Parathyroid adenoma (tissue), 2 donors: ENCODE results near the gene GRHL1.

Source experiments
- H2AFZ ChIP-seq: fragments of 300-600 bp; sonication (generic); one replicate; pipeline ENCODE4 v1.7.0; 2017; ENCODE audit warnings: antibody characterized with exemption, mild to moderate bottlenecking
- H3K27ac ChIP-seq: fragments of 300-600 bp; sonication (generic); one replicate; pipeline ENCODE4 v1.7.0; 2017
- H3K27me3 ChIP-seq: fragments of 300-600 bp; sonication (generic); one replicate; pipeline ENCODE4 v1.7.0; 2017; ENCODE audit warnings: low read length; ENCODE audit not compliant: control insufficient read depth, insufficient read depth
- H3K36me3 ChIP-seq: fragments of 300-600 bp; sonication (generic); one replicate; pipeline ENCODE4 v1.7.0; 2017; ENCODE audit warnings: low read length; ENCODE audit not compliant: control insufficient read depth, insufficient read depth
- H3K4me1 ChIP-seq: fragments of 300-600 bp; sonication (generic); one replicate; pipeline ENCODE4 v1.7.0; 2017; ENCODE audit warnings: control low read depth
- H3K4me2 ChIP-seq: fragments of 300-600 bp; sonication (generic); one replicate; pipeline ENCODE4 v1.7.0; 2017; ENCODE audit warnings: low read length
- H3K4me3 ChIP-seq: fragments of 300-600 bp; sonication (generic); one replicate; pipeline ENCODE4 v1.7.0; 2017; ENCODE audit warnings: low read depth, low read length
- H3K79me2 ChIP-seq: fragments of 300-600 bp; sonication (generic); one replicate; pipeline ENCODE4 v1.7.0; 2017; ENCODE audit warnings: control low read depth
- H3K9ac ChIP-seq: fragments of 300-600 bp; sonication (generic); one replicate; pipeline ENCODE4 v1.7.0; 2017; ENCODE audit warnings: mild to moderate bottlenecking
- H3K9me3 ChIP-seq: fragments of 300-600 bp; sonication (generic); one replicate; pipeline ENCODE4 v1.7.0; 2017; ENCODE audit warnings: low read length; ENCODE audit not compliant: control insufficient read depth
- TF ChIP-seq, protein P1 (sequence below): fragments of 300-600 bp; sonication (generic); IDR thresholded peaks from one replicate; pipeline ENCODE4 v1.7.0; 2017; ENCODE audit warnings: antibody characterized with exemption, mild to moderate bottlenecking
- donor health status: primary hyperparathyroidism.

The GRHL1 gene

DNA sequence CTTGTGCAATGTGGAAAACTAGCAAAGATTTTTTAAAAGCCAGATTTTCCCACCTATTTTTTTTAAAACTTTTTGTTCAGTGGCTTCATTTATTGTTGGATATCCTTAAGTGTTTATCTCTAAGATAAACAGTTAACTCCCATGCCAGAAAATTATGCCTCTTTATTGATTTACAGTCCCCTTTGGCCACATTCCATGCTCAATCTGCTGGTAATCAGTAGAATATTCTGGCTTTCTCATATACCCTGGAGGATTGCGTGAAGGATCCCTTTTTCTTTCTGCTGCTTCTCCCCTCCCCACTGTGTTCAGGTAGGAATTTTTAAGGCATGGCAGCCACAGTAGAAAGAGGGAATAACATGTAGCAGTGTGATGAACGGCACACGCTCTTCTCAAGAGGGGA is 2.6 kb downstream of the GRHL1 start:
- Histone ChIP-seq H3K27ac (no peak overlapping the region), H3K4me3 (no peak overlapping the region), H3K27me3 (no peaks in the 10 kb centered on the region)

DNA sequence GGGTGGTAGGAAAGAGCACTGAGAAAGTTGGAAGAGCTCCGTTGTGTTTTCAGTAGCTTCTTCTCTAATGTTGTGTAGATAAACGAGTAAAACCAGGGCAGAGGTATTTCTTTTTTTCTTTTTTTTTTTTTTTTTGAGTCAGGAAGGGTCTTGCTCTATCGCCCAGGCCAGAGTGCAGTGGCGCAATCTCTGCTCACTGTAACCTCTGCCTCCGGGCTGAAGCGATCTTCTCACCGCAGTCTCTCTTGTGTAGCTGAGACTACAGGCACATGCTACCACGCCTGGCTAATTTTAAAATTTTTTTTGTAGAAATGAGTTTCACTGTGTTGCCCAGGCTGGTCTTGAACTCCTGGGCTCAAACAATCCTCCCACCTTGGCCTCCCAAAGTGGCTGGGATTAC is 6.6 kb downstream of the GRHL1 start:
- TF ChIP-seq, protein P1, sequence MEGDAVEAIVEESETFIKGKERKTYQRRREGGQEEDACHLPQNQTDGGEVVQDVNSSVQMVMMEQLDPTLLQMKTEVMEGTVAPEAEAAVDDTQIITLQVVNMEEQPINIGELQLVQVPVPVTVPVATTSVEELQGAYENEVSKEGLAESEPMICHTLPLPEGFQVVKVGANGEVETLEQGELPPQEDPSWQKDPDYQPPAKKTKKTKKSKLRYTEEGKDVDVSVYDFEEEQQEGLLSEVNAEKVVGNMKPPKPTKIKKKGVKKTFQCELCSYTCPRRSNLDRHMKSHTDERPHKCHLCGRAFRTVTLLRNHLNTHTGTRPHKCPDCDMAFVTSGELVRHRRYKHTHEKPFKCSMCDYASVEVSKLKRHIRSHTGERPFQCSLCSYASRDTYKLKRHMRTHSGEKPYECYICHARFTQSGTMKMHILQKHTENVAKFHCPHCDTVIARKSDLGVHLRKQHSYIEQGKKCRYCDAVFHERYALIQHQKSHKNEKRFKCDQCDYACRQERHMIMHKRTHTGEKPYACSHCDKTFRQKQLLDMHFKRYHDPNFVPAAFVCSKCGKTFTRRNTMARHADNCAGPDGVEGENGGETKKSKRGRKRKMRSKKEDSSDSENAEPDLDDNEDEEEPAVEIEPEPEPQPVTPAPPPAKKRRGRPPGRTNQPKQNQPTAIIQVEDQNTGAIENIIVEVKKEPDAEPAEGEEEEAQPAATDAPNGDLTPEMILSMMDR, result no peak
- Histone ChIP-seq H2AFZ (no peak overlapping the region), H3K9me3 (no peaks in the 10 kb centered on the region), H3K27ac (no peak overlapping the region), H3K27me3 (no peaks in the 10 kb centered on the region), H3K4me2 (no peak overlapping the region), H3K79me2 (peaks cover 24% of the 10 kb centered on the region), H3K4me1 (no peaks in the 10 kb centered on the region), H3K4me3 (no peak overlapping the region), H3K36me3 (no peaks in the 10 kb centered on the region), H3K9ac (no peak overlapping the region)

More for the DNA sequence above, 2.6 kb downstream of the GRHL1 start:
- Histone ChIP-seq H3K4me1 (no peaks in the 10 kb centered on the region), H3K79me2 (peaks cover 24% of the 10 kb centered on the region), H3K4me2 (no peak overlapping the region), H3K9ac (no peak overlapping the region), H2AFZ (no peak overlapping the region), H3K36me3 (no peaks in the 10 kb centered on the region), H3K9me3 (no peaks in the 10 kb centered on the region)
- TF ChIP-seq, protein P1, result no peak

DNA sequence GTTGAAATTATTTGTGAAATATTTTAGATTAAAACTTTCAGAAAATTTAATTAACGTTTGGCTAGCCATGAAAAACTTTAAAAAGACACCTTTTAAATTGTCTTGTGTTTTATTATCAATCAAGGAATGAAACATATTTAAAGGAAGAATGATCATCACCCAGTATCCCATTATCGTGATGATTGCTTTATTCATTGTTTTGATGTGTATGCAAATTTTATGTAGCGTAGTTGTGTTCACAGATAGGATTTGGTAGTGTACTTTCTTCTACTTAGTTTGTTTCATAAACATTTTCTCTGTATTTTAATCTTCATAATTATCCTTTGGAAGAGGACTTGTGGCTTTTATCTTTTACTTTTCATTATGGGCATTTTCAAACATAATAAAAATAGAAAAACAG is 7.8 kb downstream of the GRHL1 start:
- Histone ChIP-seq H3K36me3 (no peaks in the 10 kb centered on the region), H2AFZ (no peak overlapping the region), H3K4me1 (no peaks in the 10 kb centered on the region), H3K9ac (no peak overlapping the region), H3K4me2 (no peak overlapping the region), H3K79me2 (peaks cover 24% of the 10 kb centered on the region), H3K4me3 (no peak overlapping the region), H3K27me3 (no peaks in the 10 kb centered on the region), H3K27ac (no peak overlapping the region), H3K9me3 (no peaks in the 10 kb centered on the region)
- TF ChIP-seq, protein P1, result no peak

DNA sequence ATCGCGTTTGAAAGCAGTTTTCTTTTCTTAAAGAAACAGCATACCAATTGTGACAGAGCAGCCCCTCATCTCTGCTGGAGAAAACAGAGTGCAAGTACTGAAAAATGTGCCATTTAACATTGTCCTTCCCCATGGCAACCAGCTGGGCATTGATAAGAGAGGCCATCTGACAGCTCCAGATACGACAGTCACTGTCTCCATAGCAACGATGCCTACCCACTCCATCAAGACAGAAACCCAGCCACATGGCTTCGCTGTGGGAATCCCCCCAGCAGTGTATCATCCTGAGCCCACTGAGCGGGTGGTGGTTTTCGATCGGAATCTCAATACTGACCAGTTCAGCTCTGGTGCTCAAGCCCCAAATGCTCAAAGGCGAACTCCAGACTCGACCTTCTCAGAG is 9.5 kb downstream of the GRHL1 start:
- Histone ChIP-seq H2AFZ (no peak overlapping the region), H3K4me1 (no peaks in the 10 kb centered on the region), H3K9ac (no peak overlapping the region), H3K4me3 (no peak overlapping the region), H3K36me3 (no peaks in the 10 kb centered on the region), H3K79me2 (peaks cover 20% of the 10 kb centered on the region), H3K9me3 (no peaks in the 10 kb centered on the region), H3K27ac (no peak overlapping the region), H3K4me2 (no peak overlapping the region), H3K27me3 (no peaks in the 10 kb centered on the region)
- TF ChIP-seq, protein P1, result no peak

DNA sequence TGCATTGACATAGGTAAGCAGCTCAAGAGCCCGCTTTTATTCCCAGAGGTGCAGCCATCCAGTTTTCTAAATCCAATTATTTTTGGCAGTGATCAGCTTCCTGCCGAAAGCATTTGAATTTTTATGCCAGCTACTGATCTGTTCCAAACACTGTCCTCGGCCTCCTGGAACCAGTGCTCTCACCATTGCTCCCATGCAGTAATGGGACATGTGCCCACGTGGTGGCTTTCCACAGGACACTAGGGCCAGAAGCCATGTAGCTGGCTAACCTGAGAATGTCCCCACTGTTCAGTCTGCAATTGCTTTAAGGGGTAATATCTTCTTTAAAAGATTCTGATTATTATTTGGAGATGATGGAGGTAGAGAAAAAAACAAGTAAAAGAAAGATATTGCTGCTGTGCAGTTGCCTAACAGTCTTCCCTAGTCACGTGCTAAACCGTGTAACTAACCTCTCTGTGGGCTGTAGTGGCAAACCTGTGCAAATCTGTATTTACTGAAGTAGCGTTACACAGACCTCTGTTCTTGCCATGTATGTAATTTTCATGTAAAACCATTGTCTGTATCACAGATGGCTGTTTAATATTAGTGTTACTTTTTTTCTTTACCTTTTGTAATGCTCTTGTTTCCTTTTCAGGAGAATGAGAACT is 13.0 kb downstream of the GRHL1 start:
- Histone ChIP-seq H3K9ac (no peak overlapping the region), H3K27ac (no peak overlapping the region), H3K4me3 (no peak overlapping the region), H3K27me3 (no peaks in the 10 kb centered on the region), H3K4me1 (peaks cover 27% of the 10 kb centered on the region), H3K36me3 (no peaks in the 10 kb centered on the region), H3K4me2 (no peak overlapping the region), H3K9me3 (no peaks in the 10 kb centered on the region), H3K79me2 (no peaks in the 10 kb centered on the region), H2AFZ (no peak overlapping the region)
- TF ChIP-seq, protein P1, result no peak
